SK-N-SH treated with all-trans-retinoic acid at 6 μM for 48 hours (cell line): ENCODE measurements around the gene ERGIC1.

Experiments
- ATAC-seq: fragments of 200-7000 bp; cut with Tn5 transposase; 3 replicates; pipeline ENCODE4 v1.9.1; 2020; ENCODE audit warnings: mild to moderate bottlenecking, moderate library complexity
- ARNTL ChIP-seq: fragments of 450-650 bp; formaldehyde crosslinking; IDR thresholded peaks from 2 replicates; pipeline ENCODE4 v1.5.0; 2020; ENCODE audit warnings: low read depth, mild to moderate bottlenecking, moderate library complexity, borderline replicate concordance
- BACH2 ChIP-seq: fragments of 250-450 bp; sonication (Bioruptor Pico); IDR thresholded peaks from 2 replicates; pipeline ENCODE4 v1.9.0; 2021; ENCODE audit warnings: mild to moderate bottlenecking, borderline replicate concordance
- CREB5 ChIP-seq: fragments of 250-450 bp; sonication (Bioruptor Pico); IDR thresholded peaks from 2 replicates; pipeline ENCODE4 v1.5.1; 2020; ENCODE audit warnings: low read depth, mild to moderate bottlenecking, moderate library complexity
- CSDC2 ChIP-seq: fragments of 250-450 bp; sonication (Bioruptor Pico); IDR thresholded peaks from 2 replicates; pipeline ENCODE4 v1.5.0; 2020; ENCODE audit warnings: mild to moderate bottlenecking, moderate library complexity
- CSRNP3 ChIP-seq: fragments of 250-450 bp; sonication (Bioruptor Pico); IDR thresholded peaks from 2 replicates; pipeline ENCODE4 v1.5.1; 2021; ENCODE audit warnings: mild to moderate bottlenecking, moderate library complexity
- ISL1 ChIP-seq: fragments of 250-450 bp; sonication (Bioruptor Pico); IDR thresholded peaks from 2 replicates; pipeline ENCODE4 v2.1.2; 2022; ENCODE audit warnings: mild to moderate bottlenecking, moderate library complexity
- OSR1 ChIP-seq: fragments of 250-450 bp; sonication (Bioruptor Pico); IDR thresholded peaks from 2 replicates; pipeline ENCODE4 v1.8.0; 2022; ENCODE audit warnings: moderate library complexity, mild to moderate bottlenecking, inconsistent platforms
- PATZ1 ChIP-seq: fragments of 250-450 bp; sonication (Bioruptor Pico); IDR thresholded peaks from 2 replicates; pipeline ENCODE4 v1.8.0; 2020; ENCODE audit warnings: mild to moderate bottlenecking, moderate library complexity, borderline replicate concordance
- POU6F1 ChIP-seq: fragments of 250-450 bp; sonication (Bioruptor Pico); IDR thresholded peaks from 2 replicates; pipeline ENCODE4 v1.8.0; 2021; ENCODE audit warnings: low read depth, mild to moderate bottlenecking, moderate library complexity, borderline replicate concordance
- PPARA ChIP-seq: fragments of 250-450 bp; sonication (Bioruptor Pico); IDR thresholded peaks from 2 replicates; pipeline ENCODE4 v1.5.0; 2020; ENCODE audit warnings: mild to moderate bottlenecking, borderline replicate concordance
- RARB ChIP-seq: fragments of 250-450 bp; sonication (Bioruptor Pico); IDR thresholded peaks from 2 replicates; pipeline ENCODE4 v1.8.0; 2021; ENCODE audit warnings: mild to moderate bottlenecking, moderate library complexity
- SNAI2 ChIP-seq: fragments of 250-450 bp; sonication (Bioruptor Pico); IDR thresholded peaks from 2 replicates; pipeline ENCODE4 v1.5.0; 2020; ENCODE audit warnings: mild to moderate bottlenecking, moderate library complexity
- TCF4 ChIP-seq: fragments of 250-450 bp; sonication (Bioruptor Pico); IDR thresholded peaks from 2 replicates; pipeline ENCODE4 v1.8.0; 2021; ENCODE audit warnings: mild to moderate bottlenecking, moderate library complexity, borderline replicate concordance
- TOX ChIP-seq: fragments of 250-450 bp; sonication (Bioruptor Pico); IDR thresholded peaks from 2 replicates; pipeline ENCODE4 v1.8.0; 2021; ENCODE audit warnings: mild to moderate bottlenecking, moderate library complexity, borderline replicate concordance
- TSHZ2 ChIP-seq: fragments of 250-450 bp; sonication (Bioruptor Pico); IDR thresholded peaks from 2 replicates; pipeline ENCODE4 v1.5.0; 2020; ENCODE audit warnings: mild to moderate bottlenecking, moderate library complexity
- ZC3H10 ChIP-seq: fragments of 250-450 bp; sonication (Bioruptor Pico); IDR thresholded peaks from 2 replicates; pipeline ENCODE4 v1.5.1; 2021; ENCODE audit warnings: mild to moderate bottlenecking, moderate library complexity
- ZFP3 ChIP-seq: fragments of 250-450 bp; sonication (Bioruptor Pico); IDR thresholded peaks from 2 replicates; pipeline ENCODE4 v1.5.0; 2020; ENCODE audit warnings: mild to moderate bottlenecking, moderate library complexity
- ZFP30 ChIP-seq: fragments of 450-650 bp; formaldehyde crosslinking; IDR thresholded peaks from 2 replicates; pipeline ENCODE4 v1.5.0; 2022; ENCODE audit warnings: mild to moderate bottlenecking, moderate library complexity
- ZNF565 ChIP-seq: fragments of 450-650 bp; formaldehyde crosslinking; conservative IDR thresholded peaks from 2 replicates; pipeline ENCODE4 v1.5.0; 2020; ENCODE audit warnings: low read depth, mild to moderate bottlenecking, moderate library complexity
- ZNF70 ChIP-seq: fragments of 450-650 bp; formaldehyde crosslinking; IDR thresholded peaks from 2 replicates; pipeline ENCODE4 v1.5.0; 2020; ENCODE audit warnings: mild to moderate bottlenecking, moderate library complexity
- ZNF8 ChIP-seq: fragments of 450-650 bp; formaldehyde crosslinking; IDR thresholded peaks from 2 replicates; pipeline ENCODE4 v1.5.0; 2020; ENCODE audit warnings: mild to moderate bottlenecking, moderate library complexity

ERGIC1 gene

GRCh38 chr5:172892713-172893112 lies 58.7 kb downstream of the ERGIC1 start (continued):
- no peak for TF ChIP-seq ZNF565 (CRISPR knock-in tag)

GRCh38 chr5:172894767-172895388 lies 60.8 kb downstream of the ERGIC1 start:
- ATAC-seq: no peak
- TF ChIP-seq POU6F1 (CRISPR knock-in tag): no peak
- no peak for TF ChIP-seq ZNF70
- no peak for TF ChIP-seq RARB (CRISPR knock-in tag)
- no peak for TF ChIP-seq ZFP30 (CRISPR knock-in tag)
- TF ChIP-seq TCF4 (CRISPR knock-in tag): no peak
- TF ChIP-seq ARNTL (CRISPR knock-in tag): no peak
- TF ChIP-seq ISL1 (CRISPR knock-in tag): no peak
- TF ChIP-seq SNAI2 (CRISPR knock-in tag): no peak
- no peak for TF ChIP-seq TOX (CRISPR knock-in tag)
- TF ChIP-seq CSRNP3 (CRISPR knock-in tag): no peak
- TF ChIP-seq ZFP3: no peak
- TF ChIP-seq ZC3H10: no peak
- no peak for TF ChIP-seq CSDC2 (CRISPR knock-in tag)
- TF ChIP-seq OSR1 (CRISPR knock-in tag): no peak
- no peak for TF ChIP-seq TSHZ2 (CRISPR knock-in tag)
- TF ChIP-seq PPARA (CRISPR knock-in tag): no peak
- TF ChIP-seq PATZ1: no peak
- TF ChIP-seq BACH2 (CRISPR knock-in tag): no peak

- TF ChIP-seq OSR1 (CRISPR knock-in tag): no peak
- TF ChIP-seq ARNTL (CRISPR knock-in tag): no peak
- TF ChIP-seq CREB5 (CRISPR knock-in tag): no peak
- TF ChIP-seq ZFP30 (CRISPR knock-in tag): no peak
- TF ChIP-seq ZNF8 (CRISPR knock-in tag): no peak
- TF ChIP-seq TOX (CRISPR knock-in tag): no peak
- peak; percentile 95 for TF ChIP-seq ZFP3
- TF ChIP-seq CSDC2 (CRISPR knock-in tag): no peak
- no peak for ATAC-seq
These were observed 61.5 kb downstream of the ERGIC1 start for GRCh38 chr5:172895549-172895948.
